NK-92 treated with Interleukin-12 subunit alpha and Interleukin-12 subunit beta, amount 100 ng/mL, for 24 hours (cell line): ENCODE data around the gene DPP6.

ENCODE experiments used
- DNase-seq: peaks from one replicate; lab custom pipeline; 2025; lab: John Stamatoyannopoulos, UW

DPP6 gene

DNA sequence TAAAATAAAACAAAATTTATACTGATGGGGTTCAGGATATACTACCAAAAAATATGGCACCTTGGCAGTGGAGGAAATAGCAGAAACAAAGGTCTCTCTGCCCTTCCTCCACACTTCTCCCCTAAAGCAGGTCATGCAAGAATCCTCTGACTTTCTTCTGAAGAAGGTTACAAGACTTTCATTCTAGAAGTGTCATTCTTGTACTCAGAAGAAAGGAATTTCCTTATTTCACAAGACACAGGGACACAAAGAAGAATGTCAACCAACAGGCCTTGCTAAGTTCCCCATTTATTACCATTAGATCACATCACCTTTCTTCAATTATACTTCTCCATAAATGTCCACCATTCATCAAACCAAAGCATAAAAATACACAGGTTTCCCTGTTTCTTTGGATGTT, 480.6 kb downstream of the DPP6 start:
- DNase-seq, result no peak

DNA sequence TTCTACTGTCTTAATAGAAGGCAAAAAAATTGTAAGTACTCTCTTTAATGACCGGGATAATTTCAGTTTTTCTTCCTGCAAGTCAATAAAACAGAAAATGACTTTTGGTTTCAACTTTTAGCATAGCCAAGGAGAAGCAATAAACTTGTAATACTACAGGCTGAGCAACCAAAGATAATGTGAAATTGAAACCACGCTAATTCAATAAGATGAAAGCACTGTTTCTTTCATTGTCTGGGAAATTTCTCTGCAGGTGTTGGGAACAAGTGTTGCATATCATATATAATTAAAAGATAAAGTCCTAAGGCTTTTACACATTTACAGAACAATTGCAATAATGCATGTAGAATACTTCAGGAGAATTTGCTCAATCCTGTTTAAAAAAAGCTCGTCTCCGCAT, 488.4 kb downstream of the DPP6 start:
- DNase-seq, result no peak

DNA sequence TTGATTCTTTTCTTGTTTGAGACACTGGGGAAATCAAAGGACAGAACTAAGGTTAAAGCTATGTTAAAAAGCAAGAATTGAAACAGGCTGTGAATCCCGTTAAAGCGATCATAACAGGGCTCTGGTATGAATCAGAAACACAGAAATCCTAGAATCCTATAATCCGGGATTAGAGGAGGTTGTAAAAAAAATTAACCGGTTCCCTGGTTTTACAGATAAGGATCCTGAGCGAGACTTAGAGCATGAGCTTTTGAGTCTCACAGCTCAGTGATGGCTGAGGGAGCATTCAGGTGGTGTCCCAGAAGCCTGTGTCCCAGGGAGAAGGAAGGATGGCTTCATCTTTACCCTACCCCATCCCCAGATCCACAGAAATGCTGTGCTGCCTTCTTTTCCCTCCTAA, 489.4 kb downstream of the DPP6 start:
- no peak for DNase-seq

DNA sequence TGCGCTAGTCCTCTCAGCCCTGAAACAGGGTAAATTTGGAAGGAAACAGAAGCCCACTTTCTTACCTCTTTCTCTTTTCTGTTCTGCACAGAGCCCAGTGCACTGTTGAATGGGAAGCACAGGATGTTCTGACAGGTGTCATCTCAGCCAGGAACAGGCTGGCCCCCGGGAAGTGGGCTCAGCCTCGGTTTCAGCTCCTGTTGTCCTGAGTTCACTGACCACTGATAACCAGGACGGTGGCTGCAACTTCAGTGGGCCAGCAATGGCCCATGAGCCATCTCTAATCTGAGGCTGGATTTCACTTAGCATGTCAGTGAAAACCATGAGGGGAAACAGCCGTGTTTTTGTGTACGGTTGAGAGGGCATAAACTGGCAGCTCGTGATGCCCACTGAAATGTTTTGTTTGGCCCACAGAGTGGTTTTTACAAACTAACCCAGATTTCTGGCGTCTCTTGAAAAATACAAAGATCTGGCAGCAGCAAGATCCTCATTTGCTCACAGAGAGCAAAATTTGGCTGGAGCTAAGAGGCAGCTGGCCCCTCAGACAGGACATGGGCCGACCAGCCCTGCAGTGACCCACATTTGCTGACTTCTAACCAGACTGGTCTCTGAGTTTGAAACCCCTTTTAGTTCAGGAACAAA, 494.9 kb downstream of the DPP6 start:
- DNase-seq, result no peak

DNA sequence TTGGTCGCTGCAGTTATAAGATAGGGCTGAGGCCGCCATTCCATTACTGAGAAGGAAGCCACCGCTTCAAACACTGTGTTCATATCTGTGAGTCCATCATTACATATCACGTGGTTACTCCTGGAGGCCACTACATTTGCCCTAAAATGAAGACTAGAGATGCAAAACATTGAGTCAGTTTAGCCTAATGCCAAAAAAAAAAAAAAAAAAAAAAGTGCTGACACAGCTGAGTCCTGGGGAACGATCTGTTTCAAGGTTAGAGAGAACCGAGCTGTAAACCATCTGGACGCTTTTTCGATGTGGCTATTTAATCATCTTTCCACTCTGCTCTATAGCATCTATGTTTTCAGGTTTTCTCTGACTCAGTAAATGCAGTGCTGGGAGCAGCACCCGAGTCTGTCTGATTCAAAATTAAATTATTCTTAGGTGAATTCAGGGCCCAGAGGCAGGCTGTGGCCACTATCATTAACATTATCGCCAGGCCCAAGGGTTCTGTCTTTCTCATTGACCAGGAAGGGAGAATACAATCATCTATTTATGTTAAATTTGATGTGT, 501.6 kb downstream of the DPP6 start:
- DNase-seq, result no peak

DNA sequence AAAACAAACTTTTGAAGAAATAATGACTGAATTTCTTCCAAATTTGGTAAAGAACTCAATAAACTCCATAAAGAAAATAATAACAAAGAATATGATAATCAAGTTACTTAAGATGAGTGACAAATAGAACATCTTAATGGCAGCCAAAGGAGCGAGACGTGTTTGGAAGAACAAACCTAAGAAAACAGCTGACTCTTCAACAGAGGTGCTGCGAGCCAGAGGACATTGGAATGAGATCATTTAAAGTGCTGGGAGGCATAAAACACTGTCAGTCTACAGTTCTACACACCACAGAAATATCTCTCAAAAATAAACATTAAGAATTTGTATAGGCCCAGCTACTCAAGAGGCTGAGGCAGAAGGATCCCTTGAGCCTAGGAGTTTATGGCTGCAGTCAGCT, 507.3 kb downstream of the DPP6 start:
- no peak for DNase-seq

DNA sequence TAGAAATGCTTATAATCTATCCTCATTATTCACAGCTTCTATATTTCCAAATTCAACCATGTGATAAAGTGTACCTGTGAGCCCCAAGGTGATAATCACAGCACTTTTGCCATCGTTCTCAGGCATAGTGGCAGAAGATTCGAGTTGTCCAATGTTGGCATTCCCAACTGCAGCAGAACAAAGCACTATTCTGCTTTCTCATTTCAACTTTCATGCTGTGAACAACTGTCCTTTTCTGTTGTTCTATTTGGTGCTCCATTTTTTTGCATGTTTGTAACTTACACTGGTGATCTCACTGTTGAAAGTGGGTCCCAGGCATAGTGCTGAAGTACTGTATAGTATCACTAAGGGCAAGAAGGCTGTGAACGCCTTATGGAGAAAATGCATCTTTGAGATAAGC, 512.5 kb downstream of the DPP6 start:
- no peak for DNase-seq

DNA sequence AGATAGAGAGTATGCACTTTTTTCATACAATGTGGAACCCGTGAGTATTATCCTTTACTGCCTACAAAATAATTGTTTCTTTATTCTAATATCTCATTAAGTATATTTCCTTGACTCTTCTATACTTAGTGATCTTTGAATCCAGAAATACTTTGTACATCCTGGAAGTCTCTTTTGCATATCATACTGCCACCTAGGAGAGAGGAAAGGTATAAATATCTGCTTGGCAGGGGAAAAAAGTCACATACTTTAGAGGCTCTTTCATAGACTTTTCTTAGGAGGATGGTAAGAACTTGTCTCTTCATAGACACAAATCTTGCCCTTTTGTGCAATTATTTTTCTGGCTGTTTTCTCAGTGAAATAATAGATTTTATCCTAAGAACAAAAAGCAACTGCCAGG, 514.7 kb downstream of the DPP6 start:
- no peak for DNase-seq

DNA sequence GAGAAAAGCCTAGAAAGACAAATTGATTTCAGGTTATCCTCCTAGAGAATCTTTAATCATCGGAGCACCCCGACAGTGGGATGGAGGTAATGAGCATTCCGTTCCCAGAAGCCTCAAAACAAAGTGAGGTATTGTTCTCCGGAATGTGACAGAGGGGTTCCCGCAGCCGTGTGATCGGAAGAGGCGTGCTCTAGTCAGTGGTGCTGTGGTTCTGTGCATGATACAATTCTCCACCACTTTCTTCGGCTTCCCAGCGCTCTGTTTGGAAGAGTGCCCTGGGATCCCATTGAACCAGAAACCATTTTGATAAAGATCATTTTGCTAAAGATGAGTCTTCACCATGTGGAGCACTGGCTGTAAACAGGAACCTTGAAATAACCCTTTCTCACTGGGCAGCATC, 516.1 kb downstream of the DPP6 start:
- no peak for DNase-seq

DNA sequence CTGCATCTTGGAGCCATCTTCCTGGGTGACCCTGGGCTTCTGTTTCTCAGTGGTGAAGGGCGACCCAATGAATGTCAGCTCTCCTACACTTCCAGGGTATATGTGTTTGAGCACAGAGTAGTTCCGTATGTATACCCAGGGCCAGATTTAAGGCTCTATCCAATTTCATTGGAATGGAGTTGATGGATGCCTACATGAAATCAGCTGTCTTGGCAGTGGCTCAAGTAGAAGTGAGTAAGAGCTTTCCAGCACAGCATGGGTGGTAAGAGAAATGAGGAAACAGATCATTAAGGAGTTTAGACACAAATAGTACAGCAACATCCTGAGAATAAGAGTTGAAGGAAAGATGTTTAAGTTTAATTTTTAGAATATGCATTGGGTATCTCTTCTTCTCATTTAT, 517.7 kb downstream of the DPP6 start:
- DNase-seq, result no peak

DNA sequence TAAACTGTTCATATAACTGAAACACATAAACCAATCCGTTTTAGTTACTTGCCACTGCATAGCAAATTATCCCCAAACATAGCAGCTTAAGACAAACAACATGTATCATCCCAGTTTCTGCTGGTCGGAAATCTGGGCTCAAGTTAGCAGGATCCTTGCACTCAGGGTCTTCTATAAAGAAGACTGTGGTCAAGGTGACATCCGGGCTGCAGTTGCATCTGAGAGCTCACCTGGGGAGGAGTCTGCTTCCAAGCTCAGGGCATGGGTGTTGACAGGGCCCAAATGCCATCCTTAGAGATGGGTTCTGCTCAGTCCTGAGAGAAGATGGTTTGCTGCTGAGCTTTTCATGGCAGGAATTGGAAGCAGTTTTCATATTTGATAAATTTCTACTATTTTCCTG, 519.6 kb downstream of the DPP6 start:
- no peak for DNase-seq

DNA sequence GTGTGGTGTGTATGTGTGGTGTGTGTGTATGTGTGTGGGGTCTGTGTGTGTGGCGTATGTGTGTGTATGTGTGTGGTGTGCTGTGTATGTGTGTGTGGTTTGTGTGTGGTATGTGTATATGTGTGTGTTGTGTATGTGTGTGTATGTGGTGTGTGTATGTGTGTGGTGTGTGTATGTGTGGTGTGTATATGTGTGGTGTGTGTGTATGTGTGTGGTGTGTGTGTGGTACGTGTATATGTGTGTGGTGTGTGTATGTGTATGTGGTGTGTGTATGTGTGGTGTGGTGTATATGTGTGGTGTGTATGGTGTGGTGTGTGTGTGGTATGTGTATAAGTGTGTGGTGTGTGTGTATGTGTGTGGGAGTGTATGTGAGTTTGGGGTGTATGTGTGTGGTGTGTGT, 522.0 kb downstream of the DPP6 start:
- no peak for DNase-seq

DNA sequence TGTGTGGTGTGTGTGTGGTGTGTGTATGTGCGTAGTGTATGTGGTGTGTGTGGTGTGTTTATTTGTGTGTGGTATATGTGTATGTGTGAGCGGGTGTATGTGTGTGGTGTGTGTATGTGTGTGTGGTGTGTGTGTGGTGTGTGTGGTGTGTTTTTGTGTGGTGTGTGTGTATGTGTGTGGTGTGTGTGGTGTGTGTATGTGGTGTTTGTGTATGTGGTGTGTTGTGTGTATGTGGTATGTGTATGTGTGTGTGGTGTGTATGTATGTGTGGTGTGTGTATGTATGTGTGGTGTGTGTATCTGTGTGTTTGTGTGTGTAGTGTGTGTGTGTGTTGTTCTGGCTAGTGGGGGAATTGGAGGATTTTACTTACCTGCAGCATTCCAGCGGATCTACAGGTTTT, 523.3 kb downstream of the DPP6 start:
- no peak for DNase-seq

DNA sequence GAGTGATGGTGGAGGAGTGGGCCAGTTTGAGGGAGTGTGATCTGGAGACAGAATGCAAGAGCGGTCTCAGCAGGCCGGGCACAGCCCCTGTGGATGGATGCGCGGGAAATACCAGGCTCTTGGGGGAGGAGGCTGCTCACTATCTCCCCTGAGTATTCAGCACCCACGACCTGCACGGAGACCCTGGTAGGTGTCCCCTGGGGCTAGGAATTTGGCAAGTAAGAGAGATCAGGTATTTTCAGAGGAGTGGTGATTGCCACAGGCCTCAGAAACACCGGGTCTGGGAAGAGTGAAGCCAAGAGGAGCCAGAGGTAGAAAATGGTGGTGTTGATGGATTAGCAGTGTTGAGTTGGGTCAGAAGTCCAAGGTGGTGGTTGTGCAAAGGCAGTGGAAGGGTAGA, 524.4 kb downstream of the DPP6 start:
- DNase-seq, result no peak

DNA sequence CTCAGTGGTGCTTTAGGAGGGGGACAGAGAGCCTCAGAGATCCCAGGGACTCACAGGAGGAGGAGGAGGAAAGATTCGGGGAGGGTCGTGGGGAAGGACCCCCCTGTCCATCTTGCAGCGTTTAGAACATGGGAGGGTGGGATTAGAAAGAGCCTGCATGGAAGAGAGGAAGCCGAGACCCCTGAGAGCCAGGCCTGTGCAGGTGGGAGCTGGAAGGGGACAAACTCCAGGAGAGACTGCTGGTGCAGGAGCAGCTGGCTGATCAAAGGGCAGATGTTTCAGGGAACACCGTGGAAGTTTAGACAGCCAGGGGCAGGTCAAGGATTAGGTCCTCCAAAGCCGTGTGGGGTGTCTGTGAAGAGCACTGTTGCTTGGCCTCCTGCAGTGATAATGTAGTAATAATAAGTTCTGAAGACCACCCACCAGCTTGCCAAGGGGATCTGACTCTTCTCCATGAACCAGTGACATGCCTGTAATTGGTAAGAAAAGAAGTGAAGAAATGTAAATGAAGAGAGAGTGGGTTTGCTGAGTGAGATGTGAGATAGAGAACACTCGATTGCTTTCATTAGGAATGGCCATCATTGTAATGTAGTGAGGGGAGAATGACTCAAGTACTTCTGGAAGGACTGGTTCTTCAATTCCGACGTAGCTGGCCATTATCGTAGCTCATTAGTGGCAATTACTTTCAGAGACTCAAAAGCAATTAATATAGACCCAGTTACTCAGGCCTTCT, 525.1 kb downstream of the DPP6 start:
- no peak for DNase-seq

DNA sequence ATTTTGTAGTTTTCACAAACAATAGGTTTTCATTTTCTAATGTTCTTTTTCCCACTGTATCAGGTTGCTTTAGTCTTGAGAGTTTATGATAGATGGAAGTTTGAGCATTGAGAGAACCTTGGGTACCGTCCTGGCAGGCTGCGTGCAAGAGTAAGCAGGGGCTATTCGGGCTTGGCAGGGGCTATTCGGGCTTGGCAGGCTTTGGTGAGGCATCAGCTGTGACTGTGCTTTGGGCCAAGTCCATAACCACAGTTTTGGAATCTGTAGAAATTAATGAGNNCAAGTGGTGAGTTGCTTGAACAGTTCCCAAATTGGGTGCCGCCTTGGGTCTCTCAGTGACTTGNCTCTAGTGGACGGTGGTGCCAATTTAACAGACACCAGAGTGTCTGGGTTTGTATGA, 526.1 kb downstream of the DPP6 start:
- DNase-seq, result no peak

DNA sequence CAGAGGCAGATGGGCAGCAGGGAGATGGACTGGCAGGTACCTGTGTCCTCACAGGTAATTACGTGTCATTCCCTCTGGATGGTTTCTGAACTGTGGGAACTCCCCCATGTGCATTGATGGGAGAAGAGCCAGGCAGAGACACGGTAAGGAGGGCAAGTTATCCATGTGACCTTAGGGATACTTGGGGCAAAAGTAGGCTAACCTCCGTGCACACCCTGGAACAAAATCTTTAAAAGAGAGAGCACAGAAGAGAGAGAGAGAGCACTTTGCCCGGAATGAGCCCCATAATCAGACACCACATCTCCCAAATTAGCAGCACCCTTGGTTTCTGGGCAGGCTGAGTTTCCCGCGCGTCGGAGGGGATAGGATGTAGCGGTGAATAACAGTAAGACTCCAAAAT, 527.5 kb downstream of the DPP6 start:
- no peak for DNase-seq

DNA sequence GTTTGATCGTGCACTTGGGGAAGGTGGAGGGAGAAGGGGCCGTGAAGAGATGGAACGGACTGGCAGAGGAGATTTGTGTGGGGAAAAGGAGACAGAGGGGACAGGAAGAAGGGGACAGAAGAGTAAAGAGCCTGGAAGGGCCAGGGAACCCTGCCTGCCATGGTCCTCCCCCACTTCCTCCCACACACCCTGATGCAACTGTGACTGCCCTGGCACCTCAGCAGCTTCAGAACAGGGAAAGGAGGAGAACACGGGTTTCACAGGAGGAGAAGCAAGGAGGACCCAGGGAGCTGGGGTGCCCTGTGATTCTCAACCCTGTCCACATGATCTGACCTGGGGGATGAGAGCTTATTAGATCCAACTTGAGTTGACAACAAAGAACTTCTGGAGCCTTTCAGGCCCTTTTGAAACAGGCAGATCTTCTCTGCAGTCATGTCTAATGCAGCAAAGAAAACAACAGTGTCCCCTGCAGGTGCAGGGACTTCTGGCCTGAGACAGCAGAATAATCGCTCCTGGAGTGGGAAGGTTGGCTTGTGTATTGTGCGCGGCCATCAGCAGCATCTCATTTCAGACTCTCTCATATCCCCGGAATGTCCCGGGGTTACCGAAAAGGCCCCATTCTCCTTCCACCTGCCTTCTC, 529.2 kb downstream of the DPP6 start:
- DNase-seq, result no peak

DNA sequence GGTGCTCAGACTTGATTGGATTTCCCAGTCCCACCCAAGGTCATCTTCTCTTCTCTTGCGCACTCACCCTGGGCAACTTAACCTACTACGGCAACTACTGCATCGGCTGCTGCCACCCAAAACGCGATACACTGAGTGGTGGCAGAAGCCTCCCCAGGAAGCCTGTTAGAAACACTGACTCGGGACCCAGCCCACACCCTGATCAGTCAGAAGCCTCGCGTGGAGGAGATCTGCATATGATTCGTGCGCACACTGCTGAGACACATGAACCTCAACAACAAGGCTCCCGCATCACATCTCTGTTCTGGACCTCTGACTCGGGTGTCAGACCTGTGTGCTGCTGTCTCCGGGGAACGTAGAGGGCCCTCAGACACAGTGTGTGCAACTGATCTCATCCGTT, 531.3 kb downstream of the DPP6 start:
- no peak for DNase-seq

DNA sequence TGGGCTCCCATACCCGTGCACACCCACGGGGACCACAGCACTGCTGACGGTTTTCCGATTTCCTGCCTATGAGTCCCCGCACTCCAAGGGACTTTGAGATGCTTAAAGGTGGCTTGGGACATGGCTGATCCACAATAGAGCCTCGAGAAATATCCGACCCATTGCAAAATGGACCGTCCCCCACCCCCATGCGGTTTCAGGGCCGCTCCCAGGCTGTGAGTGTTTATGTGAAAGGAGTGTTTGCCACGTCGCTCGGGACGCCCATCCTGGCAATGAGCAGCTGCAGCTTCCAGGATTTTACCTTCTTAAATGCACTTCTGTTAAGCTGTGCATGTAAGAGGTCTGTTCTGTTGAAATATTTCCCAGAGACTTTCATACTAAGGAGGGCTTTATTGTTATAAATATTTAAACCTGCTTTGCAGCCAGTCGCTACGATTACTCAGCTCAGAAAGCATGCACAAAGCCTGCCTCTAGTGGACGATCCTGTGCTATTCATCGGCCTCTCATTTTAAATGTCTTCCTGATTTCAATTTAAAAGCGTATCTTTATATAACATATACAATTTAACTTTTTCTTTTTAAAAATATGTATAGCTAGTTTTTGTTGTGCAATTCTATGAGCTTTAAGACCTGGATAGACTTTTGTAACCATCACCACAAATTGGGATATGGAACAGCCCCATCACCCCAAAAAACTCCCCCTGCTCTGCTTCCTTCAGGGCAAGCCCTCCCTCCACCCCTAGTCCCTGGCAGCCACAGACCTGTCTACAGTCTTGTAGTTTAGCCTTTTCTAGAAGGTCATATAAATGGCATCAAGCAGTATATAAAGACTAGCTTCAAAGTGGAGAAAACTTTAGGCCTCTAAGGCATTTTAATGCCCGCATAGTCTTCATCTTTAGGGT, 532.4 kb downstream of the DPP6 start:
- DNase-seq, result no peak

DNA sequence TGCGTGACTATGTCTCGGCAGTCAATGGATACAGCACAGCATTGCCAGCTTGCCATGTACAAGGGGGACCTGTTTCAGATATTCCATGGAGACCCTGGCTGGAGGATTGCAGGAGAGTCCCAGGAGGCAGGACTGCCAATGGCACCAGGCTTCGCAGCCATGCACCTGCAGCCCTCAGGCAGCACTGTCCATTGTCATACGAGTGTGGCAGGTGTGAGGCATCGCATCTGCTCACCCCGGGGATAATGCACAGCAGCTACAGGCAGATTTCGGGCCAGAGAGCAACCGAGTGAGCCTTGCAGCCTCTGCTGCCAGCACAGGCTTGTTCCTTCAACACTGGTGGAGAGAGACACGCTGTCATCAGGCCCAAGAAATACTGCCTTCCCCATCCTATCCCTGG, 535.6 kb downstream of the DPP6 start:
- DNase-seq, result no peak

DNA sequence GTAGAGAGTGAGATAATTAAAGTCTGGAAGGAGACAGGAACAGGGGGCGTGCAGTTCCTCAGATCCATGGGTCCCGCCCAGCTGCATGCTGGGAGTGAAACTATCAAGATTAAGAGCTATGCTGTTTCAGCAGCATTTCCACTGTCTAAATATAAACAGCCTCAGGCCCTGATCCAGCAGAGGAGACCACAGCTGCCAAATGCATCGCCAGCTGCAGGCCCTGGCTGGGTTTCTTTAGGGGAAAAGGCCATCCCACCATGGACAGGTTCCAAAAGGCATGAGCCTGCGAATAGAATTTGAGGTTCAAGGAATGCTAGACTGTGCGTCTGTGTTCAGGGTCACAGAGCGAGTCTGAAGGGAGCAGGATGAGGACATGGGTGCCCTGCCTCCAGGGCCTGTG, 539.3 kb downstream of the DPP6 start:
- no peak for DNase-seq
